ENCODE results near the gene TTR. TPM values are rescaled to one million over a fixed set of nuclear protein-coding genes. Genes with fewer than 3 reads are reported as not detected.

TTR gene
- total and polyA plus RNA-seq, 3 donors from 2014 or later: 0.63 to 2.8 (median 1.1) TPM

GRCh38 chr18:31577195-31577594, 14.5 kb upstream of the TTR start:
- H3K36me3 ChIP-seq (ENCODE audit: low read depth, missing control alignments): no peaks in the 10 kb centered on the region
- no peak for TF ChIP-seq CTCF (IDR thresholded peaks at IDR 0.05)
- TF ChIP-seq POLR2A (IDR thresholded peaks at IDR 0.05): no peak
- H3K4me1 ChIP-seq: no peaks in the 10 kb centered on the region
- H3K27me3 ChIP-seq: no peaks in the 10 kb centered on the region
- 79 to 83% methylated on average over 1 of the region's 1 CpG for WGBS, 2 donors
- no peak overlapping the region for H3K4me3 ChIP-seq
- no peaks in the 10 kb centered on the region for H3K9me3 ChIP-seq
- no peak overlapping the region for H3K27ac ChIP-seq
- intact Hi-C loops (cut with DNase I; ENCODE audit: low total_unique reads): no loop called here
- no peak for DNase-seq

GRCh38 chr18:31578126-31578525, 13.6 kb upstream of the TTR start:
- DNase-seq: no peak
- no peaks in the 10 kb centered on the region for H3K27me3 ChIP-seq
- intact Hi-C loops (cut with DNase I; ENCODE audit: low total_unique reads): no loop called here
- H3K4me3 ChIP-seq: no peak overlapping the region
- no peaks in the 10 kb centered on the region for H3K4me1 ChIP-seq
- H3K36me3 ChIP-seq (ENCODE audit: low read depth, missing control alignments): no peaks in the 10 kb centered on the region
- 89 to 98% methylated on average over 4 of the region's 4 CpGs for WGBS, 2 donors
- no peaks in the 10 kb centered on the region for H3K9me3 ChIP-seq
- no peak overlapping the region for H3K27ac ChIP-seq
- no peak for TF ChIP-seq CTCF (IDR thresholded peaks at IDR 0.05)
- TF ChIP-seq POLR2A (IDR thresholded peaks at IDR 0.05): no peak

DNA sequence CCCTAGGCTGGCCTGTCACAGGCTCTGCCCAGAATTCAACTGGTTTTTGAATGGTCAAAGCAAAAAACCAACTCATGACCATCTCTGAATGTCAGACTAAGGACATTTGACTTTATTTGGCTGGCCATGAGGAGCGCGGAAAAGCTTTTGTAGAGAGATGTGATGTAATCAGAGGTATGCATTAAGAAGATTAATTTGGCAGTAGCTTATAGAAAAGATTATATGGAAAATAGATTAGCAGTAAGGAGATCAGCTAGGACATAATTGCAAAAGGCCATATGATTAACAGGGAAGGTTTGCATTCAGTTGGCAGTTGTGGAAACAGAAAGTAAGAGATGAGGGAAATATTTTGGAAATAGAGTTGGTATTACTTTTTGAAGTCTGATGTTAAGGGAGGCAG, 12.3 kb upstream of the TTR start:
- H3K27me3 ChIP-seq: no peaks in the 10 kb centered on the region
- no peak overlapping the region for H3K27ac ChIP-seq
- no peaks in the 10 kb centered on the region for H3K36me3 ChIP-seq (ENCODE audit: low read depth, missing control alignments)
- H3K4me3 ChIP-seq: no peak overlapping the region
- no peaks in the 10 kb centered on the region for H3K9me3 ChIP-seq
- no peak for DNase-seq
- intact Hi-C loops (cut with DNase I; ENCODE audit: low total_unique reads): no loop called here
- no peak for TF ChIP-seq CTCF (IDR thresholded peaks at IDR 0.05)
- TF ChIP-seq POLR2A (IDR thresholded peaks at IDR 0.05): no peak
- no peaks in the 10 kb centered on the region for H3K4me1 ChIP-seq
- 93 to 97% methylated on average over 2 of the region's 2 CpGs for WGBS, 2 donors

DNA sequence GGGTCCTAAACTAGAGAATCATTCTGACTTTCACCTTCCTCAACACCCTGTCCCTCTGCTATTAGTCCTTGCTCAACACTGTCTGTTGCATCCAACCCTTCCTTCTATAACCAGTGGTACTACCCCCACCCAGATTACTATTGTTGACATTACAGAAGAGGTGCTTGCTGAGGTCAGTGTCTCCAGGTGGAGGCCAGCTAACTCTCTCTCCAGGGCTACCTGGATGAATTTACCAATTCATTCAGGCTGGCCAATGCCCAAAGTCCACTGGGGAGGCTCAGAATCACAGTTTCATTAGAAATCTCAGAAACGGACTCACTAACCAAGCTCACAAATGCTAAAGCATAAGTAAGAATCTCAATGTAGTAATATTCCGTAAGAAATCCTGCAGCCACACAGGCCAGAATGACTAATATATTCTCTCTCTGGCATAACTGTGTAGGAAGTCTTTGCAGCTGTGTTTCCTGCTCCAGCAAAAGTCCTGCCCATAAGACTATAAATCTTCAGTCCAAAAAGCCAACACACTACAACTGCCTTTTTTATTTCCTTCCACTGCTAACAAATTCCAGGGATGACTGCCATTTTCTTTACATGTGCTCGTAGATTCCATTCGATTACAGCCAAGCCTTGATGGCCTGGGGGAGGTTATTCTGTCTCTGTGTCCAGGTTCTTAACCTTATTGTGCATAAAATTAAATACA, 10.0 kb upstream of the TTR start:
- H3K9me3 ChIP-seq: no peaks in the 10 kb centered on the region
- TF ChIP-seq POLR2A (IDR thresholded peaks at IDR 0.05) (no peak), CTCF (IDR thresholded peaks at IDR 0.05) (no peak)
- WGBS, 2 donors: 47 to 49% methylated on average over 4 of the region's 4 CpGs
- intact Hi-C loops (cut with DNase I; ENCODE audit: low total_unique reads): no loop called here
- DNase-seq: no peak
- H3K4me1 ChIP-seq: no peaks in the 10 kb centered on the region
- H3K36me3 ChIP-seq (ENCODE audit: low read depth, missing control alignments): no peaks in the 10 kb centered on the region
- no peak overlapping the region for H3K27ac ChIP-seq
- no peaks in the 10 kb centered on the region for H3K27me3 ChIP-seq
- no peak overlapping the region for H3K4me3 ChIP-seq

Data from testis (tissue), 3 donors.